GM21360 (cell line): ENCODE measurements around the gene RNLS.
"Not testable (repeated sequence)": the region's sequence is repeated elsewhere in the genome, so short reads cannot be mapped to it uniquely, and the experiment has no call there.

Experiments
- ATAC-seq: cut with Tn5 transposase; IDR thresholded peaks from one replicate; pipeline ENCODE4 v1.9.1; 2021; ENCODE audit warnings: mild to moderate bottlenecking, moderate library complexity; ENCODE audit not compliant: unreplicated experiment

RNLS gene

GRCh38 chr10:88525371-88526069 lies 57.6 kb downstream of the RNLS start:
- ATAC-seq: no peak

DNA sequence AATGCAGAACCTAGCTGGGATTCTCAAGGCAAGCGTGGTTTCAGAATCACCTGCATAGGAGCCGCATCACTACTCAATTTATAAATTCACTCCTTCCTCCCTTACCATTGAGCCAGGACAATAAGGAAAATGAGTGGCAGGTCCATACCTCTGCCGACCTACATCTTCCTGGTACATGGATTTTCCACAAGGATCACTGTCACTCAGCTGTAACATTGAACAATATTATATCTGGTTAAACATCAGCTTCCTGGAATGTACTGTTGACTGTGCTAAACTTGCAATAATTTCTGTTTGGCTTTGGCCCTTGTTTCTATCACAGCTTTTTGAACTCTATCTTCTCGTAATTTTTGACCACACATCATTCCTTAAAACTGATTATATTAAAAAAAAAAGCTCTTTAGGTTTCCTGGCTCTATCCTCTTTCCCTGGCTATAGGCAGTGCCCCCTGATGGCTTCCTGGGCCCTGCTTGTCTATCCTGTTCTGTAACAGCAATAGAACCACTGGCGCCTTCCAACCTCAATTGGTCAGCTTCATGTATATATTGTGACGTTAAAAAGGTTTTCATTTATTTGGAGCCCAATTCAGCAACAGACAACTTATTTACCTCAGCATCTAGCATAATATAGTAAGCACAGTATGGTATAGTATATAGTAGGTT lies 59.2 kb downstream of the RNLS start:
- ATAC-seq: no peak

DNA sequence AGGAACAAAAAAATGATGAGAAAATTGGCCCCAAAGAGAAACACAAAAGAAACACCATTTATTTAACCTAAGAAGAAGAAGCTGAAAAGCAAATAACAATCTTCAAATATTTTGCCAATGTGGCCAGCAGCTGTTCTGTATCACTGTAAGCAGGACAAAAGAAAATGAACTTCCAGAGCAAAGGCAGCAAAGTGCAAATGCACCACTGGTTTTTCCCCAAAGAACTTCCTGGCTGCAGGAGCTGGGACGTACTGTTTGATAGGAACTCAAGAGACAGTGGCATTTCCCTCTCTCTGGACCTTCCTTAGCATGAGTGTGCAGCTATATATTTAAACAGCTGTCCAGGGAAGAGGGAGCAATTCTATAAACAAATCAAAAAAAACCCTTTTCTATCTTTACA lies 60.4 kb downstream of the RNLS start:
- ATAC-seq: no peak

DNA sequence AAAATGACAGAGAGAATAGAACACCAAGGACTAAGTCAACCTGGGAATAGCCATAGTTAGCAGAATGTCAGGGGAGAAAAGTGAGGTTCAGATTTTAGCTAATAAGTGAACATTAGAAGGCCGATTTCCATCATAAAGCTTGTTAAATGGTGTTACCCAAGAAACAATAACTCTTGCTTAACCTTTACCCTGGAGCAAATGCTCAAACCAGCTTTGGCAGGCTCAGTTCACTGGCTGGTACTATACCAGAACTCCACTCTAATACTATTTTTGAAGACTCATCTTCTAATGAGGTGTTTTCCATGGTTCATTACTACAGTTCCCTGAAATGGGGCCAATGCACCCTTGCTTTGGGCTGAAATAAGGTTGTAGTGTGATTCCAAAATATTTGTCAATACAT lies 61.3 kb downstream of the RNLS start:
- no peak for ATAC-seq

DNA sequence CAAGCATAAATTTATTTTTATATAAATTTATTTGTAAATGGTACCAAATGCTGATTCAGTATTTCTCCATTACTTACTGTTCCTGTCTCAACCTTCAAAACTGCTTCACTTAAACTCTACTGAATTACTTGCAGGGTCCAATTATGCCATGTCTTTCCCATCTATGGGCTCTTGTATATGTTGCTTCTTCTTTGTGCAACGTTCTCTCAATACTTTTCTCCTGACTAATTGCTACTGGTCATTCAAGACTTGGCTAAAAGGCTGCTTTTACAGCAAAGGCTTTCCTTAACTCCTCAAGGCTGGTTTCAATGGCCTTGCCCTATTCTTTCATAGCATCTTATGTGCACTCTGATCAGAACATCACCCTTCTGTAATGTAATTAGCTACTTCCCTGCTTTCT lies 67.9 kb downstream of the RNLS start:
- no peak for ATAC-seq

- ATAC-seq: no peak
These were observed 70.5 kb downstream of the RNLS start for GRCh38 chr10:88512599-88512998.

- ATAC-seq: no peak
These were observed 74.3 kb downstream of the RNLS start for GRCh38 chr10:88508796-88509195.

DNA sequence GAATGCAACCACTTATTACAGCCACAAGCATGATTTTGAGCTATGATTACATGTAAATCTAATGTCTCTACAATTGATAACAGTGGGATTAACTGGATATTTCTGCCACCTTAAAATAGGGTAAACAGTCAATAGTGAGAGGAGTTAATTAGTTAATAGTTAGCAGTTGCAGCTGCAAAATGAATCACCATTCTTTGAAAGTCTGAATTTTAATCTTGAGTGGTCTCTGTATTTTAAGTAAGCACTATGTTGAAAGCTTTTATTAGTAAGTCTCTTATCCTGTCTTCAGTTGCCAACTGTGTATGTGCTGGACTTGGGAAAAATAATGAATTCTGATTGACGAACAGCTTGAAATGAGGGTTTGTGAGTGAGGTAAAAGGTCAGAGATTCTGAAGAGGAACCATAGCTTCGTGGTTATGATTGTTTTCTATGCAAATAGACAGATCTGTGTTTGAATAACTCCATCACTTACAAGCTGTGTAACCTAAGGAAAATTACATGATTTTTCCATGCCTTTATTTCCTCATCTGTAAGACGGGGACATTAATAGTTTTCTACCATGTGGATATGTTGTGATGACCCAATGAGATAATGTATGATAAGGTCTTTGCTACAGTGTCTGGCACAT lies 75.2 kb downstream of the RNLS start:
- ATAC-seq: no peak

DNA sequence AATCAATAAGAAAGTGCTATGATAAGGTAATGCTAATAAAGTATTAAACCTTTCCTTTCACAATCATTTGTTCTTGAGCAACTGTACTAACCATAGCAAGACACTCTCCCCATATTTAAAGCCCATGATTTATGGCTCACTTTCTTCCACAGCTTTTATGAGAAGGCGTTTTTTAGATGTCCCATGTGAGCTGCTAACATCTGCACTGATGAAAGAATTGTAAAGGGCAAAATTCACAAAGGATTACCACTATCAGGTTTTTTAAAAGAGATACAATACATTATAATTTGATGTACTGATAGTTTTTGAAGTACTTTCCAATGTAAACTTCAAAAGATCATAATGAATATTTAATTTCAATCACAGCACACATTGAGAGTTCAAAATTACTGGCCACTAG lies 75.7 kb downstream of the RNLS start:
- ATAC-seq: no peak

- no peak for ATAC-seq
These were observed 77.4 kb downstream of the RNLS start for GRCh38 chr10:88505680-88506215.

DNA sequence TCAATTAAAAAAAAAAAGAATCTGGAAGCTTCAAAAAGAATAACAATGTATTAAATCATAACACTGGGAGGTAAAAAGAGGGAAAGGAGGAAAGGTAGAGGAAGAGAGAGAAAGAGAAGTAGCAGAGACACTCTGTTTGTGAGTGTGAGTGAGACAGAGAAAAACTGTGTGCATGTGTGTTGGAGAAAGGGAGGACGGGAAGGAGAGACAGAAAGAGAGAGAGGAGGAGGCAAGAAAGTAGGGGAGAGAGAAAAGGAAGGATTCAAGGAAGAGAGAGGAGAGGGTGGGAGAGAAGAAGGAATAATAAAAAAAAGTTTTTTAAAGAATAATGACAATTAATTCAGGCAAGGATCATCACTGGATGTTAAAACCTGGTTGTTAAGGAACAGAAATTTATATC lies 77.9 kb downstream of the RNLS start:
- ATAC-seq: no peak

DNA sequence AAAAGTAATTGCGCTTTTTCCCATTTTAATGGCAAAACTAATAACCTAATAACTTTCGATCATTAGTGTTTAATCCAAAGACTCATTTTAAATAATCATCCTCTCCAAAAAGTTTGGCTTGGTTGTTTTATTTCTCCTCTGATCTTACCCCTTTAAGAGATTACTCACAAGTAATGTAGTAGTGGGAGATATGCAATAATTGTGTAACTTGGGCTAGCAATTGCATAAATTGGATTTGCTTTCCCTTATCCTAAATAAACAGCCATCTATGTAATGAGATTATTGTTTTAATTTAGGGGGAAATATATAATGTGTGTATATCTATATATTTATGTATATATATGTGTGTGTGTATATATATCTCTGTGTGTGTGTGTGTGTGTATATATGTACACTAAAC lies 82.5 kb downstream of the RNLS start:
- ATAC-seq: no peak

- no peak for ATAC-seq
These were observed 83.3 kb downstream of the RNLS start for GRCh38 chr10:88499569-88500470.

DNA sequence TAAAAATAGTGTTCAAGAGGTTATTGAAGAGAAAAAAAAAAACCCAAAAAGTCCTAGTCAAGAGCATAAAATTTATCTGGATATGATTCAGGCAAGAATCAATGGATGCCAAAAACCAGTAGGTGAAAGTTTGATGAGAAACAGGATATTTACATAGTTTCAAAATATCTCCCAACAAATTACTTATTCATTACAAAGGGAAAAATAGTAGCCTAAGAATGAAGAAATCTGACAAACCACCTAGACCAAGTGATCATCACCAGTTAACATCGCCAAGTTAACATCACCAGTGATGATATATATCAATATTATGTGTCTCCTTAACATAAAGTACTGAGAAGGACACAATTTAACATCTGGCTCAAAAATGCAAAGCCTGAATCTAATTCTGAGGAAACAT lies 85.2 kb downstream of the RNLS start:
- no peak for ATAC-seq

DNA sequence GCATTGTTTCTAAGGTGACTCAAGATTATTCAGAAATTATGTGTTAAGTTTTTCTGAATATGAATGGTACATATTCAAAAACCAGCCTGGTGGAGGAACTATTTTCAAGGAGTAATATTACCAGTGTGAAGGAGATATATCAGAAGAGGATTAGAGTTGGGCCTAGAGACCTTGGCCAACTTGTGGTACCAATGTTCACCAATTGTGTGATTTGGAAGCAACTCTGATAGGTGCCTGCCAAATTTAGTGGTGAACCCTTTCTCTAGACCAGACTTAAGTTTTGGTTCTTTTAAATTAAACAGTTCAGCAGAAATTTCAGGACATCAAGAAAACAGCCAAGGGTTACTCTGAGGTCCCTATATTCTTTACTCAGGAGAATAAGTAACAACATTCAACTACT lies 88.6 kb downstream of the RNLS start:
- no peak for ATAC-seq

DNA sequence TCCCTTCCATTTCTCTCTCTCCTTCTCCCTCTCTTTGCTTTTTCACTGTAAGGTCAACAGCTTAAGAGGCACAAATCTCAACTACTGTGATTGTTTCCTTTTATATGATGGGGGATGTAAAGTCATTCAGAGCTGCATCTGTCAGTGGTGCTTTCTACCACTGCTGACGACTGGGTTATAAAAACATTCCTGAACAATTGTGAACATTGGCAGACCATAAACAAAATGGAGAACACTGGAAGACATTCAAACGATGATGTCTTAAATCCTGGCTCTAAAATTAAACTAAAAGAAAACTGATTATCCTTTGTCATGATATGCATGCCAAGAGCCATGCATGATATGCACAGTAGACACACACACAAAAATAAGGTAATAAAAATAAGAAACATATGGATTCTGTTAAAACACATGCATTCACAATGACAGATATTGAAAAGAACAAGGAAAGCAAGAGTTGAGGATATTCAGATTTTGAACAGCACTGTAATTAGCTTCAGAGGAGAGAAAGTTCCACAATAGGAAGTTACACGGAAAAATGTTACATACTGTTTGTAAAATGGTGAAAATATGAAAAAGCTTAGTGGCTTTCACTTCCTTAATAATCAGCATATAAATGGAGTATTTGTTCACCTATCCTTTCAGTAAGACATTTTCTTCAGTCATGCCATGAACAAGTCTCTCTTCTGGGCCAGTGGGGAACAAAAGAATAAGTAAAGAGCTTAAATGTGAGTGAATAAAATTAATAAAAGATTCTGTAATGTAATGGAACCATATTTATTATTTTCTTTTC lies 89.2 kb downstream of the RNLS start:
- no peak for ATAC-seq

DNA sequence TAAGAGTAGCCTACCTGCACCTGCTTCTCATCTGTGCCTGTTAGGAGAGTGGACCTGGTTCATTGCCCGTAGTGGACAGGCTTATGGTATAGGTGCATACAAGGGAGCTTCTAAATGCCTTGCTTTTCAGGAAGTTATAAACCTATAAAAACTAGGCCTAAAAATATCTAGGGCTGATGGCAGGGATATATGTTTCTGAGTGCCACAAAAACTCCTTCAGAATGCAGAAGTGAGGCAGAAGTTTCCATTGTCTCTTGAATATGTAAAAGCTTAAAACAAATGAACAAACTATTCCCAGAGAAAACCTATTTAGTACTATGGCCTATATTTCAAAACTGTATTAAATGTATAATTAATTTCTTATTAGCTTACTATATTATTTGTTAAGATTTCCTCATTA lies 91.8 kb downstream of the RNLS start:
- ATAC-seq: no peak

DNA sequence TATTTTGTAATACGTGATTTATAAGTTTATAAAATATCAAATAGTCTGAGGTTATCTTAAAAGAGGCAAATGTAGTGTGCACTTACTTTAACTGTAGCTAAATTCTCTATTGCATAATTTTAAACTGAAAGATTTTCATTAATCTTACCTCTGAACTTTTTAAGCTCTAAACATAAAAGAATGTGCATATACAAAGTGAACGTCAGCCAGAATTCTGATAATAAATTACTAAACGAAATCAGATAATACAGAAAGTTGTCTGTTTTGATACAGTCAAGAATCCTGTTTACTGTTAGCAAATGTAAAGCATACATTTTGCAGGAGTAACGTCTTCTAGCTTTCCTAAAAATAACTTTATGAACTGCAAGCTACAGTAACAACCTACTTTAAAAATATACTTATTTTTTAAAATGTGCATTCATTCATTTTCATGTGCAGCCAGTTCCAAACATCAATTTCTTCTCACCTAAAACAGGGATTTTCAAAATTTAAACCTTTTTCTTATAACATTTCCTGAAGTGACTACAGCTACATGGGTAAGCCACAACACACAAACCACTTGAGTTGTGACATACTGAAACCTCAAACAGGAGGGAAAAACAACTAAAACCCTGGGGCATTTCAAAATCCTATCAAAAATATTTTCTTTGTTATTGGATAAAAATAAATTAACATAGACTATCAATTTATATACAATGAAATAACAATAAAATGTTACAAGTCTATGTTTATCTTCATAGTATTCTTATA lies 92.7 kb downstream of the RNLS start:
- ATAC-seq: no peak

DNA sequence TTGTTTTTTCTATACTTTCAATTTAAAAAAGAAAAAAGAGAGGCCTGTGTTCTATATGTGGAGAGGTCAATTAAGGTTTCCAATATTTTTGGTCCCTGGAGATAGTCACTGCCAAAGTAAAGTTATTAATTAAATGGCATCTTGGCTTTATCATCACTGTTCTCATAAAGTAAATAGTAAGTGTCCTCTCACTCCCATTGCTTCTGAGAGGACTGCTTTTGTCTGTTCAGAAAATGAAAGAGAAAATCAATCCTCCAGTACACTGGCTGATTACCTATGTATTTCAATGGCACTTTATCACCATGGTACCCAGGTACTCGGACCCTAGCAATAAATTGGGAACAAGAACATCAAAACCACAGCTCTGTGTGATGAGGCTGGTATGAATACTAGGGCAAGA lies 94.0 kb downstream of the RNLS start:
- no peak for ATAC-seq

DNA sequence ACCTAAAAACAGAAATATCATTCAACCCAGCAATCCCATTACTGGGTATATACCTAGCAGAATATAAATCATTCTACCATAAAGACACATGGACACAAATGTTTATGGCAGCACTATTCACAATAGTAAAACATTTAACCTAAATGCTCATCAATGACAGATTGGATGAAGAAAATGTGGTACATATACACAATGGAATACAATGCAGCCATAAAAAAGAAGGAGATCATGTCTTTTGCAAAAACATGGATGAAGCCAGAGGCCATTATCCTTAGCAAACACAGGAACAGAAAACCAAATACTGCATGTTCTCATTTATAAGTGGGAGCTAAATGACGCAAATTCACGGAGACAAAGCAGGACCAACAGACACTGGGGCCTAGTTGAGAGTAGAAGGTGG lies 96.3 kb downstream of the RNLS start:
- ATAC-seq: not testable (repeated sequence)
